ENCODE data around the gene ATF3. TPM values are rescaled to one million over a fixed set of nuclear protein-coding genes. Genes with fewer than 3 reads are reported as not detected.
A peak's percentile ranks its signal among the peaks of the same experiment; 100 is the strongest.

The ATF3 gene
- total RNA-seq, 4 donors from 2014 or later = 12.3 to 19.2 (median 13.7) TPM

DNA sequence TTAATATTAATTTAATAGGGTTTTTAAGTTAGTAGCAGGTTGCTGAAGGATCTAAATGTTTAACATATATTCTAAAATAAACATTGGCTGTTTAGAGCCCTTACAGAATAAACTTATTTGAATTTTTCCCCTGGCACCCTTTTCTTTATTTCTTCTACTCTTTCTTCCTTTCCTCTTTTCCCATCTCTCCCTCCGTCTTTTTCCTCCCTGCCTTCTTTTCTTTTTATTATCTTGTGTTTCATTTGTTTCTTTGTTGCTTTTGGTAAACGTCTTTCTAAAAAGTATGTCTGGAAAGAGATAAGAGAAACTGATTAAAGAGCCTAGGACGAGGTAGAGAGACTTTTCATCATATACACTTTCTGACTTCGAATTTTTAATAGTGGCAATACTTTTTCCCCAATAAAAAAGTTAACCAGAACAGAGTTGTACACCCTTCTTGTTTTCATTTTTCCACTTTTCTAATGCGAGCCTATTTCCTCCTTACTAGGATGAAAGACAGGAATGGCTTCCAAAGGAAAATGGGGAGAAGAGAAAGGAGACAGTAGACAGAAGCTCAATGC lies 39.5 kb upstream of the ATF3 start:
- 86 to 90% methylated on average over 5 of the region's 5 CpGs for WGBS, 2 donors
- Histone ChIP-seq H3K27ac (no peak overlapping the region), H3K27me3 (no peaks in the 10 kb centered on the region), H3K36me3 (no peaks in the 10 kb centered on the region), H3K9me3 (no peaks in the 10 kb centered on the region), H3K4me1 (peaks cover 0 to 17% (median 7%) of the 10 kb centered on the region in 4 donors), H3K4me3 (no peak overlapping the region)
- DNase-seq (ENCODE audit: low spot score in 2 of 2) = no peak
- TF ChIP-seq EP300 (IDR thresholded peaks at IDR 0.05) (no peak), POLR2A (IDR thresholded peaks at IDR 0.05) (no peak), CTCF (IDR thresholded peaks at IDR 0.05) (no peak)

DNA sequence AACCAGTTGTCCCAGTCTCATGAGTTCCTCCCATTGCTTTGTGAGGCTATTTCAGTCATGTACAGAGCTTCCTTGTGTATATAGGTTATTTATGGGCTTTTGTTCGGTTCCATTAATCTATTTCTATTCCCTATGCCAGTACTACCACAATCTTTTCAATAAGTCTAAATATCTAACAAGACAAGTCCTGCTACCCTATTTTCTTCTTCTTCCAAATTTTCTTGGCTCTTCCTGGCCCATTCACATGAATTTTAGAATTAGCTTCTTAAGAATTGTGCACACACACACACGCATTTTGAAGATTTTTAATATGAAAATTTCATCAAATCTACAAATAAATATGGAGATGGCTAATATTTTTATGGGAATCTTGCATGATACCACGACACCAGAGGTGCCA lies 33.8 kb upstream of the ATF3 start:
- no peak for DNase-seq (ENCODE audit: low spot score in 2 of 2)
- Histone ChIP-seq H3K36me3 (no peaks in the 10 kb centered on the region), H3K9me3 (no peaks in the 10 kb centered on the region), H3K27ac (no peak overlapping the region), H3K4me3 (no peak overlapping the region), H3K27me3 (no peaks in the 10 kb centered on the region), H3K4me1 (peaks cover 0 to 4% (median 0%) of the 10 kb centered on the region in 4 donors)
- 91 to 94% methylated on average over 3 of the region's 3 CpGs for WGBS, 2 donors
- TF ChIP-seq POLR2A (IDR thresholded peaks at IDR 0.05) (no peak), EP300 (IDR thresholded peaks at IDR 0.05) (no peak), CTCF (IDR thresholded peaks at IDR 0.05) (no peak)

DNA sequence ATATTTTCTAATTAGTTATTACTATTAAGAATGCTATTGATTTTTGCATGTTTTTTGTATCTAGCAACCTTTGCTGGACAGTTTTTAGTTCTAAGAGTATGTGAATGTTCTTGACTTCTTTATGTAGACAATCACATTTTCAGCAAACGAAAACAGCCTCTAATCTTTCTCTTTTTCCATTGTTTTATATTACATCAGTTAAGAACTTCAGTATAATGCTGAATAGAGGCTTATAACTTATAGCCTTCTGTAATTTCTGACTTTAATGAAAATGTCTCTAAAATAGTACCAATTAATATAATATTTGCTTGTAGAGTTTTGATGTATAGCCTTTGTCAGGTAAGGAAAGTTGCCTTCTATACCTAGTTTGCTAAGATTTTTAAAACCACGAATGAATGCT lies 33.2 kb upstream of the ATF3 start:
- TF ChIP-seq EP300 (IDR thresholded peaks at IDR 0.05) (no peak), CTCF (IDR thresholded peaks at IDR 0.05) (no peak), POLR2A (IDR thresholded peaks at IDR 0.05) (no peak)
- Histone ChIP-seq H3K36me3 (no peaks in the 10 kb centered on the region), H3K4me1 (peaks cover 0 to 6% (median 0%) of the 10 kb centered on the region in 4 donors), H3K4me3 (no peak overlapping the region), H3K27ac (no peak overlapping the region), H3K27me3 (no peaks in the 10 kb centered on the region), H3K9me3 (no peaks in the 10 kb centered on the region)
- 90 to 94% methylated on average over 2 of the region's 2 CpGs for WGBS, 2 donors
- no peak for DNase-seq (ENCODE audit: low spot score in 2 of 2)

DNA sequence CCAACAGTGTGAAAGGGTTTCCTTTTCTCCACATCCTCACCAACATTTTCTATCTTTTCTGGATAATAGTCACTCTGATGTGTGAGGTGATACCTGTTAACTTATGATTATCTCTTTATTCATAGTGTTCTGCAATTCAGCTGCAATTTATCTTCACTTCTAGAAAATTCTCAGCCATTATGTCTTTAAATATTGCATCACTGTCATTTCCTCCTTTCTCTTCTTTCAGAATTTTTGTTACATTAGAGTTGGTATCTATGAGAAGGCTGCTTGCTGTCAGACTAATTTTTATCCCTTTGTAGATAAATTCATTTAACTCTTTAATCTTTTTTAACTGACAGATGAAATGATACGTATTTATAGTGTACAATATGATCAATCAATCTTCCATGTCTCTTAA lies 30.5 kb upstream of the ATF3 start:
- no peak for TF ChIP-seq EP300 (IDR thresholded peaks at IDR 0.05)
- no peak for TF ChIP-seq POLR2A (IDR thresholded peaks at IDR 0.05)
- TF ChIP-seq CTCF (IDR thresholded peaks at IDR 0.05) = no peak
- 86 to 94% methylated on average over 1 of the region's 1 CpG for WGBS, 2 donors
- Histone ChIP-seq H3K4me3 (no peak overlapping the region), H3K4me1 (peaks cover 0 to 25% (median 0%) of the 10 kb centered on the region in 4 donors), H3K27ac (no peak overlapping the region), H3K36me3 (no peaks in the 10 kb centered on the region), H3K9me3 (no peaks in the 10 kb centered on the region), H3K27me3 (no peaks in the 10 kb centered on the region)
- no peak for DNase-seq (ENCODE audit: low spot score in 2 of 2)

DNA sequence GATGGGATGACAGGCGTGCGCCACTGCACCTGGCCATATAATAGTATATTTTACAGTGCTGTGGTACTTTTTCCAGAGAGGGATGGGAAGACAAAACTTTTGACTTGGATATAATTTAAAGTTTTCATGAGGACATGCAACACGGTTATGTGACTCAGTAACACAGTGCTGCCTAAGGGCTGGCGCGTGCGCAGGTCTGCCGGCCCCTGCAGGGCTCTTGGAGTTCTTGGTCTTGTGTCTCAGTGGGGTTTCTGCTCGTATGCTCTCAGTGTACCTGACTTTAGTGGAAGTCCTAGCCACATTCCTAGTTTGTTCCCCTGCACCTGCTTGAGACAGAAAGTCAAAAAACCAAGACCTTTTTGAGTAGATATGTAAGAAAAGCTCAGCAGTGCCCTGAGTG lies 27.5 kb upstream of the ATF3 start:
- no peak for TF ChIP-seq CTCF (IDR thresholded peaks at IDR 0.05)
- TF ChIP-seq EP300 (IDR thresholded peaks at IDR 0.05) = no peak
- TF ChIP-seq POLR2A (IDR thresholded peaks at IDR 0.05) = no peak
- H3K36me3 ChIP-seq = no peaks in the 10 kb centered on the region
- H3K4me1 ChIP-seq = peaks cover 0 to 27% (median 0%) of the 10 kb centered on the region in 4 donors
- peak overlapping the region in 2 of 4 donors; percentile 81 to 85 for H3K27ac ChIP-seq
- 93% methylated on average over 8 of the region's 8 CpGs for WGBS, 2 donors
- H3K4me3 ChIP-seq = no peak overlapping the region
- H3K27me3 ChIP-seq = no peaks in the 10 kb centered on the region
- DNase-seq (ENCODE audit: low spot score in 2 of 2) = no peak
- H3K9me3 ChIP-seq = no peaks in the 10 kb centered on the region
